Nucleus accumbens (tissue), 56 donors: ENCODE results near the gene HHEX.

Source experiments
- DNase-seq, 56 donors: peaks; one replicate each; lab custom pipeline; 2025; lab: John Stamatoyannopoulos, UW

The HHEX gene

GRCh38 chr10:92692697-92693533 lies 3.2 kb downstream of the HHEX start:
- DNase-seq: no peak

DNA sequence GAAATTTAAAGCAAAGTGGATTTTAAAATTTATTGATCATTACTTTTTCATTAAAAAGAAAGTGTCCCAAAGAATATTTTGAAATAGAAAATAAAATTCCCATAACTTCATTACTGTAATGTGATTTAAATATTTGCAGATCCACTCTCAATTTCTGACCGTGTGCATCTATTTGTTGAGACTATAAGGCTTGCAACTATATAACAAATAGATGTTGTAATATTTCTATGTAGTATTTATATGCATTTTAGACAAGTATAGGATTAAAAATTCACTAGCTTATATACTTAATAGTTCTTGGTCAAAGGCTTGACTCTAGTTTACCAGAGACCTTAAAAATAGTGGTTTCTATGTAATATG lies 3.8 kb downstream of the HHEX start:
- no peak for DNase-seq

DNA sequence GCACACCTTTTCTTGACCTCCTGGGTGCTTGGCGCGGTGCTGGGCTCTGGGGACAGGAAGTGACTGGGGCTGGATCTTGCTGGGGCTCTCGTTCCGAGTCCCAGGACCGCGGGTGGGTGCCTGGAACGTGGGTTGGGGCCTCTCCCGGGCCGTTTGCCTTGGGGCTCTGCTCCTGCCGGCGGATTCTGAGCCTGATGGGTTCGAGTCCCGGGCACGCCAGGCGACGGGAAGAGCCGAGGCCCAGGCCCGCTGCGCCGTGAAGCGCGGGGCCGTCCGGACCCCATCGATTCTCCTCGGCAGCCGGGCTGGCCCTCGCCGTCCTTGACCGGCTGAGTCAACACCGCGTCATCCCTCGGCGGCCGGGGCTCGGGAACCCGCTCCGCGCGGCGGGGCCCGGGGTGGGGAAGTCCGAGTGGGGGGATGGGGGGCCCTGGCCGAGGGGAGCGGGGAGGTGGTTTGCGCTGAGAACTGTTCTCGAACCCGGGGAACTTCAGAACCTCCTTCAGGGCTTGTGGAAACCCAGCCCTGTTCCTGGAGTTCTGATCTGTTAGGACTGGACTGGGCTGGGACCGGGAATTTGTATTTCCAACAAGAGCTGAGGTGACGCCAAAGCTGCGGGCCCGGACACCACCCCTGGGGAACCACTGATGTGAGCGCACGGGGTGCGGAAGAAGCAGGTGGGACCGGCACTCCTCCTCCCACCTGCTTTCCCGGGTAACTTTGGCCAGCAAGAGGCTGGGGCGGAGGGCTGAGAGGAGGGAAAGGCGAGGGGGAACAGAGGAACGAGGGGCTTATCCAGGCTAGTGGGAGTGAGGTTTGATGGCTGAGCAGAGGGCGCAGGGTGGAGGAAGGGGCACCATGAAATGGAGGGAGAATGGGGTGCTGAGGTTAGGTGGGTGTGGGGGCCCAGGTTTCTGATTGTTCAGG lies 6.2 kb downstream of the HHEX start:
- DNase-seq: no peak

GRCh38 chr10:92696606-92697383 lies 7.0 kb downstream of the HHEX start:
- DNase-seq: no peak

DNA sequence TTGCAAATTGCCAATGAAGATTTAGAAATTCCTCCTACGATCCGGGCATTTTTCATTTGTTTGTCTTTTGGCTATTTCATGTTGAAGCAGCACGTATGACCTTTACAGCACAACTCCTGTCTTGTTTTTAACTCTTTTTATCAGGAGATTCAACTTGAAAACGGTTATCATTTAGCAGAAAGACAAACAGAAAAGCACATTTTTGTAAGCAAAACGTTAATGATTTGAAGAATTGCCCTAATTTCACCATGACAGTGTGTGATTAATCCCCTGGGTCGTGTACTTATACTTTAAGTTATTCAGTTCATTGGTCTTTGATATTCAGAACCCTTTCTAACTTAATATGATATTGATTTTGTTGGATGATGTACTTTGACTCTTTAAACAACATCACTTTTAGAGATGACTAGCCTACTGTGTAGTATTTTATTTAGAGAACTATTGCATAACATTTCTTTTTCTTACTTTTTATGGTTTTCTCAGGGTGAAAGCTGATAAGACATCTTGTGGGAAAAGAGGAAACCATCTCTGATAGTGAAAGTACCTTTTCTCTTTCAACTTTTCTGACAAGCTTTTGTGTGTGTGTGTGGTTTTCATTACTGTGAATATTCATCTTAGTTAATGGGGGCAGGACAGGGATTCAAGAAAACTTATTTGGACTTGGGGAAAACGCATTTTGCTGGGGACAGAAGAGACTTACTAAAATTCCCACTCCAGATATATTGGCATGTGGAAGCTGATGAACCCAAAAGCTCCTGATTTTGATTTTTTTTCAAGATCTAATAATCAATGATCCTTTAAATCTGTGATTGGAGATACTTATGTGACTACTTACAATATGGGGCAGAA lies 8.1 kb downstream of the HHEX start:
- no peak for DNase-seq

DNA sequence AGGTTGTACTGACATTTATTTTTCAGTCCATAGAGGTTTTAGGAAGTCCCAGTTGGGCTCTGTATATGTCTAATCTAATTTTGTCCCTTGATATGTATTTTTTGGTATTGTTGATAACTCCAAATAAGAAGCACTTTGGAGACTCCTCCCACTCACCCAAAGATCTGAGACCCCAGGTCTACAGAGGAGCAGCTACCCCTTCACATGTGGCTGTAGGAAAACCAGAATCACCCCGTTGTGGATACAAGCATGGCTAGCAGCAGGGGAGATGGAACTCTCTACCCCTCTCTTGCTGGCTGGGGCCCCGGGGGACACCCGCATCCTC lies 9.4 kb downstream of the HHEX start:
- DNase-seq: no peak

DNA sequence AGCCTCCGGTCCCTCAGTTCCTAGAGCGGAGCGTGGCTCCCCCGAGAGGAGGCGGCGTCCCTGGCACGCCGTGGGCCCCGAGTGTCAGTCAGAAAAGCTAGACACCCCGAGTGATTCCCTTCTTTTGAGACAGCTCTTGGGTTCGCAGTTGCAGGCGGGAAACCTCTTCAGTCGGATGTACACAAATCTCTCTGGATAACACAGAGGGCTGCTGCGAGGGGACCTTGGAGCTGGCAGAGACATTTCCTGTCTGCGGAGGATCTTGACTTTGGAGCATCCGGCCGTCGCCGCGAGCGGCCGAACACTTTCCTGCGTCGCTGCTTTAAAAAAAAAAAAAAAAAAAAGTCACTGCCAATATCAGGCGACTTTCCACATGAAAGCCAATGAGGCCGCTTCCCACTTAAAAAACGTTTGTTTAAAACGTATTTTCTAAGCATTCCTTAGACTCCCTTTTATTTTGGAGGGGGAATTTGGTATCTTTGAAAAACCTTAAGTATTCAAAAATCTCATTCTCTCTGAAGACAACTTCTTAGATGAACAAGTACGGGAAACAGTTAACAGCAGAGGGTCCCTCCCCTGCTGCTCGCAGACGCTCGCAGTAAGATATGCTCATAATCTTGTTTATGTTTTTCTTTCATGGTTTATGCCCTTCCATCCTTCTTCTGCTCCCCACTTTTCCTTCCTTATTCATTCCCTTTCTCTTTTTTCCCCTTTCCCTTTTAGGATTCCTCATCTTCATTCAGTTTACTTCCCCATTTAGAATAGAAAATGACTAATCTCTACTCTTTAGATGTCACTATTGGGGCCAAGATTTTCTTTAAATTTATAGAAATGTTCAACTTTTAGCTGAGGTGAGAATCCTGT lies 10.0 kb downstream of the HHEX start:
- peak in 1 of 56 donors; percentile 15 for DNase-seq

GRCh38 chr10:92702301-92702916 lies 12.7 kb downstream of the HHEX start:
- DNase-seq: no peak

GRCh38 chr10:92712016-92712889 lies 22.5 kb downstream of the HHEX start:
- DNase-seq: no peak

- DNase-seq: no peak
Measured at GRCh38 chr10:92714152-92714845, 24.5 kb downstream of the HHEX start.

GRCh38 chr10:92714872-92715271 lies 25.1 kb downstream of the HHEX start:
- DNase-seq: no peak

DNA sequence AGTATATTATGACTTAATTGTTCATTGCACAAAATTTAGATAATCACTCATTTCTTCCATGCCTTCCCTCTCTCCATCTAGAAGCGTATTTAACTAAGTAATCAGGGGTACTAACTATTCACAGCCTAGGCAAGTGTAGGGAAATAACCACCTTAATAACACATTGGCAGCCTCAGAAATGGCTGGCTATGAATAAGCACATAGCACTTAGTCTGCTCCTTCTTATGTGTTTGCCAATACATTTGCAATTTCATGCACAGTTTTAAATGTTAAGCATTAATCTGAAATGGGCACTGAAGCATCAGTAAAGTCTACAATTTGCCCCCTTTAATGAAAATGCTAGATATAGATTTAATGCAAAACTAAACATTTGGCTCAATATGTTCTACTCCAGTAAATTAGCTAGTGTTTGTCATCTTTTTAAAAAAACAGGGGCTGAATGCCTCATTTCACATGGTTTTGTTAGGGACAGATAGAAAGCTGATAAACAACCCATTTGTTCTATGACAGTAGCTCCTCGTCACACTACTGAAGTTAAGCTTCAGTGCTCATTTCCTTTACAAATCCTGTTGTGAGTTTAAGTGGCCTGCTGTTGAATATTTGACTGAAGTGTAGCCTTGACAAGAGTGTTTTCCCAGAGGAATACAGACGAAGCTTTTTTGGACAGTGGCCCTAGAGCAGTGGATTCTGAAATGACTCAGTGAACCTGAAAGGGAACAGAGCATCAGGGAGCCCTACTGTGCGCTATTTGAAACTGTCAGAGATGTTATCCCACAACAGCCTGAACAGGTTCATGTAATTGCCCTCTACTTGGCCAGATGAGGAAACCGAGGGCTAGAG lies 30.5 kb downstream of the HHEX start:
- no peak for DNase-seq

- no peak for DNase-seq
Measured at GRCh38 chr10:92720831-92721165, 31.0 kb downstream of the HHEX start.

DNA sequence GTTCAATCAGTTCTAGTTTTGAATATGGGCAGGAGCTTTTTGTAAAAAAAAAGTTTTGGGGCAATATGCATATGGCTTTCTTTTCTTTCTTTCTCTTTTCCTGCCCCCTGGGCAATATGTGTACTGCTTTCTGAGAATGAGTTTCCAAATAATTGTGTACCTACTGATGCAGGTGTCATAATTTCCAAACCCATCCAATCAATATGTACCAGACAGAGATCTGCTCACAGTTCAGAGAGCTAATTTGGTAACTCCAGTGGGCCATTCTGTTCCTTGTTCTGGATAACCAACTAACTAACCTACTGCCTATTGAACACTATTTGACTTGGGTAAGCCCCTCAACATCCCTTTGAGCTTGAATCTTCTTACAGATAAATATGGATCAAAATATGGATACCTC lies 32.6 kb downstream of the HHEX start:
- DNase-seq: no peak

DNA sequence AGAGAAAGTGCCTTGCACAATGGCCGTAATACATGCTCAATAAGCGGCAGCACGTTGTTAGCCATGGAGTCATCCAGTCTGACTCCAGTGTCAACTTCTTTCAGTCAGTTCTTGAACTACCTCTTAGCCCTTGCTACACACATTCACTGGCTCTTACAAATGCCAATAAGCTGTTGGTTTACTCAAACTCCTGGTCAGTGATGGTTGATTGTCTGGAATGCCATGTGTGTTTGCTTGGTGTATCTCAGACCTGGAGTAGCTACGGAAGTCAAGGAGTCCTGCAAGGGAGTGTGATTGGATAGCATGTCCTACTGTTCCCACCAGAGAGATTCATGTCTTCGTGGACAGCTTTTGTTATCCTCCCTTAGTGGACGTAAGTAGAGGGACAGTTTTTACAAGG lies 37.4 kb downstream of the HHEX start:
- no peak for DNase-seq

GRCh38 chr10:92727550-92727949 lies 37.8 kb downstream of the HHEX start:
- DNase-seq: no peak
